CD14-positive monocyte (primary cell): ENCODE measurements around the gene PPCS. TPM values are rescaled to one million over a fixed set of nuclear protein-coding genes. Genes with fewer than 3 reads are reported as not detected.

Source experiments
- DNase-seq, 3 donors: peaks; one replicate each; pipeline ENCODE4 v3.0.0-alpha.2; 2011 to 2022
- H2AFZ ChIP-seq: 2 replicates; pipeline ENCODE4 v1.6.0; 2012; ENCODE audit warnings: mild to moderate bottlenecking, low read depth, low read length, inconsistent platforms; ENCODE audit not compliant: insufficient read depth, poor library complexity, severe bottlenecking
- H3K27ac ChIP-seq, 2 donors: 1 replicate in 1 of 2; 2 replicates in 1 of 2; pipeline ENCODE4 v1.5.1; 2012 to 2013; ENCODE audit warnings: low read length in 2 of 2, control low read depth in 1 of 2, inconsistent platforms in 1 of 2, low read depth in 1 of 2, mild to moderate bottlenecking in 1 of 2
- H3K27me3 ChIP-seq, 2 donors: one replicate each; pipeline versions ENCODE4 v1.6.0 to v1.6.1; 2011 to 2013; ENCODE audit warnings: low read length in 2 of 2; ENCODE audit not compliant: control insufficient read depth in 2 of 2, insufficient read depth in 2 of 2
- H3K36me3 ChIP-seq, 2 donors: replicated peaks in 1 of 2; 1 replicate in 1 of 2; 2 replicates in 1 of 2; pipeline versions ENCODE4 v1.5.1 to v1.6.1; 2012 to 2013; ENCODE audit warnings: low read length in 2 of 2, control low read depth in 1 of 2, inconsistent platforms in 1 of 2, mild to moderate bottlenecking in 1 of 2; ENCODE audit not compliant: insufficient read depth in 2 of 2, control insufficient read depth in 1 of 2
- H3K4me1 ChIP-seq, 2 donors: 1 replicate in 1 of 2; 2 replicates in 1 of 2; pipeline versions ENCODE4 v1.5.1 to v1.6.1; 2012 to 2013; ENCODE audit warnings: low read length in 2 of 2, control low read depth in 1 of 2, inconsistent platforms in 1 of 2, mild to moderate bottlenecking in 1 of 2, moderate library complexity in 1 of 2; ENCODE audit not compliant: insufficient read depth in 2 of 2, control insufficient read depth in 1 of 2
- H3K4me2 ChIP-seq: replicated peaks from 2 replicates; pipeline ENCODE3; 2012; ENCODE audit warnings: low read length, moderate library complexity, mild to moderate bottlenecking; ENCODE audit not compliant: poor library complexity, severe bottlenecking; ENCODE audit errors: extremely low read depth
- H3K4me3 ChIP-seq, 3 experiments: fragments of 200-600 bp in 1 of 3; sonication (generic) in 1 of 3; replicated peaks in 1 of 3; 1 replicate in 2 of 3; 2 replicates in 1 of 3; pipeline ENCODE4 v1.5.1; 2011 to 2013; ENCODE audit warnings: low read length in 3 of 3, mild to moderate bottlenecking in 3 of 3, control low read depth in 2 of 3, low read depth in 2 of 3, inconsistent platforms in 1 of 3, moderate library complexity in 1 of 3
- H3K79me2 ChIP-seq: 2 replicates; pipeline ENCODE4 v1.6.0; 2012; ENCODE audit warnings: mild to moderate bottlenecking, control low read depth, inconsistent platforms, low read length, moderate library complexity; ENCODE audit not compliant: insufficient read depth
- H3K9ac ChIP-seq: 2 replicates; pipeline ENCODE4 v1.6.0; 2017; ENCODE audit warnings: low read length, mild to moderate bottlenecking; ENCODE audit not compliant: insufficient read depth, poor library complexity, severe bottlenecking
- H3K9me3 ChIP-seq, 2 donors: replicated peaks in 1 of 2; 1 replicate in 1 of 2; 2 replicates in 1 of 2; pipeline versions ENCODE4 v1.5.1 to v1.6.1; 2012 to 2013; ENCODE audit warnings: low read length in 2 of 2, control low read depth in 1 of 2; ENCODE audit not compliant: control insufficient read depth in 1 of 2, insufficient read depth in 1 of 2
- H4K20me1 ChIP-seq: 2 replicates; pipeline ENCODE4 v1.6.0; 2012; ENCODE audit warnings: mild to moderate bottlenecking, low read length, control low read depth, moderate library complexity; ENCODE audit not compliant: insufficient read depth
- H3K27ac Mint-ChIP-seq, 7 donors: one replicate each; pipeline ENCODE4 v1.8.0; 2020; ENCODE audit warnings: mild to moderate bottlenecking in 7 of 7, mixed read lengths in 7 of 7, moderate library complexity in 6 of 7, inconsistent platforms in 2 of 7
- H3K27me3 Mint-ChIP-seq, 3 donors: one replicate each; pipeline ENCODE4 v1.8.0; 2021 to 2022; ENCODE audit warnings: low read depth in 3 of 3, mild to moderate bottlenecking in 3 of 3, mixed read lengths in 3 of 3, moderate library complexity in 3 of 3, inconsistent platforms in 1 of 3
- H3K36me3 Mint-ChIP-seq, 2 donors: one replicate each; pipeline ENCODE4 v1.8.0; 2020; ENCODE audit warnings: mixed read lengths in 2 of 2, inconsistent platforms in 1 of 2, mild to moderate bottlenecking in 1 of 2
- H3K4me1 Mint-ChIP-seq: one replicate; pipeline ENCODE4 v1.8.0; 2020; ENCODE audit warnings: mild to moderate bottlenecking, mixed read lengths
- H3K4me3 Mint-ChIP-seq, 2 donors: one replicate each; pipeline ENCODE4 v1.8.0; 2020; ENCODE audit warnings: mild to moderate bottlenecking in 2 of 2, mixed read lengths in 2 of 2, moderate library complexity in 1 of 2
- H3K9me3 Mint-ChIP-seq, 7 donors: one replicate each; pipeline ENCODE4 v1.8.0; 2020 to 2022; ENCODE audit warnings: mixed read lengths in 7 of 7, mild to moderate bottlenecking in 6 of 7, moderate library complexity in 6 of 7, inconsistent platforms in 2 of 7
- WGBS: methylation state at CpG from one replicate; pipeline ENCODE4 v1.1.5; 2013; ENCODE audit warnings: missing lambda C conversion rate; ENCODE audit not compliant: insufficient coverage; 5-methylcytosine and 5-hydroxymethylcytosine counted together
- intact Hi-C, 2 donors: fragments of 100-400 bp; cut with micrococcal nuclease; formaldehyde crosslinking; loops; one replicate each; pipeline versions ENCODE4 v1.15.0 to v1.15.1; 2023
- polyA plus RNA-seq, 3 donors: library from polyadenylated mRNA; depleted of rRNA in 1 of 3; unstranded in 2 of 3; stranded (reverse) in 1 of 3; fragments of 300-500 nt in 2 of 3; fragments of >200 nt in 1 of 3; fragmentation: Illumina TruSeq in 2 of 3; gene quantifications; 1 replicate in 2 of 3; 2 replicates in 1 of 3; pipeline ENCODE4 v1.2.3, GENCODE V29; 2012 to 2021
- TF ChIP-seq, protein P1 (sequence below): fragments of 200-600 bp; IDR thresholded peaks from one replicate; pipeline ENCODE4 v1.8.0; 2022; ENCODE audit warnings: antibody characterized with exemption, mild to moderate bottlenecking

Gene PPCS
- polyA plus RNA-seq, 3 donors, result 43.2 to 182 (median 176) TPM

DNA sequence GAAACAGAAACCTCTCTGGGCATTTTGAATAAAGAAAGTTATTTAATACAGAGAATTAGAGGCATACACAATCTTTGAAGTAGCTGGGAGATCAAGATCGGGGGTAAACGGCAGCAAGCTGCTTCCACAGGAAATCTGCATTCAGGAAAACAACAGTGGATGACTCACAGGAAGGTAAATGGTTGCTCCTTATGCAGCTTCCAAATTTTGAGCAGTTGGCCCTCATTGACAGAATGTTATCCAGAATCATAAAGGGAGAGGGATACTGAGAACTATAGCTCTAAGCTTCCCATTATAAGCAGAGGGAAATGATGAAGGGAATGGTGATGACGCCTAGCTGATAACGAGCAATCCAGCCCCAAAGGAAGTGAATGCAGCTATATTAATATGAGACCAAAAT lies 29.1 kb upstream of the PPCS start:
- Mint-ChIP-seq H3K4me3 (no peak overlapping the region), H3K4me1 (no peaks in the 10 kb centered on the region), H3K27me3 (peaks cover 0 to 2% (median 0%) of the 10 kb centered on the region in 3 donors), H3K36me3 (no peaks in the 10 kb centered on the region), H3K9me3 (peaks cover 0 to 1% (median 0%) of the 10 kb centered on the region in 7 donors), H3K27ac (no peak overlapping the region)
- Histone ChIP-seq H3K36me3 (no peaks in the 10 kb centered on the region), H2AFZ (no peak overlapping the region), H3K4me1 (no peaks in the 10 kb centered on the region), H3K4me3 (no peak overlapping the region), H3K9ac (no peak overlapping the region), H3K27ac (no peak overlapping the region), H3K79me2 (no peaks in the 10 kb centered on the region), H3K27me3 (no peaks in the 10 kb centered on the region), H3K9me3 (no peaks in the 10 kb centered on the region), H4K20me1 (no peaks in the 10 kb centered on the region), H3K4me2 (no peak overlapping the region)
- intact Hi-C loops, result no loop called here
- DNase-seq, result no peak
- WGBS, result 38% methylated on average over 2 of the region's 4 CpGs
- TF ChIP-seq, protein P1, sequence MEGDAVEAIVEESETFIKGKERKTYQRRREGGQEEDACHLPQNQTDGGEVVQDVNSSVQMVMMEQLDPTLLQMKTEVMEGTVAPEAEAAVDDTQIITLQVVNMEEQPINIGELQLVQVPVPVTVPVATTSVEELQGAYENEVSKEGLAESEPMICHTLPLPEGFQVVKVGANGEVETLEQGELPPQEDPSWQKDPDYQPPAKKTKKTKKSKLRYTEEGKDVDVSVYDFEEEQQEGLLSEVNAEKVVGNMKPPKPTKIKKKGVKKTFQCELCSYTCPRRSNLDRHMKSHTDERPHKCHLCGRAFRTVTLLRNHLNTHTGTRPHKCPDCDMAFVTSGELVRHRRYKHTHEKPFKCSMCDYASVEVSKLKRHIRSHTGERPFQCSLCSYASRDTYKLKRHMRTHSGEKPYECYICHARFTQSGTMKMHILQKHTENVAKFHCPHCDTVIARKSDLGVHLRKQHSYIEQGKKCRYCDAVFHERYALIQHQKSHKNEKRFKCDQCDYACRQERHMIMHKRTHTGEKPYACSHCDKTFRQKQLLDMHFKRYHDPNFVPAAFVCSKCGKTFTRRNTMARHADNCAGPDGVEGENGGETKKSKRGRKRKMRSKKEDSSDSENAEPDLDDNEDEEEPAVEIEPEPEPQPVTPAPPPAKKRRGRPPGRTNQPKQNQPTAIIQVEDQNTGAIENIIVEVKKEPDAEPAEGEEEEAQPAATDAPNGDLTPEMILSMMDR, result no peak

DNA sequence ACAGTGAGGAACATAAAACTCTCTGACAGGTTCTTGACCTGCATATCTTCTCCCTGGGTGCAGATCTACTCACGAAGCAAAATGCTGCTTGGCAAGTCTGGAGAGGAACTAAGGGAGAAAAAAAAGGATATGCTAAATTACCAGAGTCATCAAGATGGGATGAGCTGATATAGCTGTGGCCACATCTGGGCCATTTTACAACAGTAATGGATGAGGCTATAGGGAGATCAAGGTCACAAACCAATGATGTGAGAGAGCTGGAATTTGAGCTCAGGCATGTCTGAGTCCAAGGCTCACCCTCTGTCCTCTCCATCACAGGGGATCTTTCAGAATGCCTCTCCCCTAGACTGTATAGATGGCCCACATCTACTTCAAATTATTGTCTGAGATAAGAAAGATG lies 26.7 kb upstream of the PPCS start:
- Mint-ChIP-seq H3K4me3 (no peak overlapping the region), H3K4me1 (no peaks in the 10 kb centered on the region), H3K36me3 (no peaks in the 10 kb centered on the region), H3K9me3 (peaks cover 0 to 1% (median 0%) of the 10 kb centered on the region in 7 donors), H3K27ac (no peak overlapping the region), H3K27me3 (peaks cover 0 to 2% (median 0%) of the 10 kb centered on the region in 3 donors)
- Histone ChIP-seq H3K4me3 (no peak overlapping the region), H3K27me3 (no peaks in the 10 kb centered on the region), H3K9me3 (no peaks in the 10 kb centered on the region), H4K20me1 (no peaks in the 10 kb centered on the region), H2AFZ (no peak overlapping the region), H3K79me2 (no peaks in the 10 kb centered on the region), H3K4me2 (no peak overlapping the region), H3K36me3 (no peaks in the 10 kb centered on the region), H3K4me1 (no peaks in the 10 kb centered on the region), H3K27ac (no peak overlapping the region), H3K9ac (no peak overlapping the region)
- TF ChIP-seq, protein P1, result no peak
- WGBS, result no CpG with 5 or more reads among the region's 1 CpG
- no peak for DNase-seq
- intact Hi-C loops, result no loop called here
